Heart left ventricle (tissue), 16 donors: Measurements from ENCODE around the gene TSPAN19. TPM values are rescaled to one million over a fixed set of nuclear protein-coding genes. Genes with fewer than 3 reads are reported as not detected.

Experiments
- ATAC-seq, 4 donors: fragments of 200-7000 bp; cut with Tn5 transposase; one replicate each; pipeline ENCODE4 v1.9.1; 2020 to 2022; ENCODE audit warnings: moderate library complexity in 4 of 4, mild to moderate bottlenecking in 3 of 4, moderate number of reproducible peaks in 1 of 4
- DNase-seq, 5 donors: peaks; one replicate each; pipeline ENCODE4 v3.0.0-alpha.2; 2020
- H3K27ac ChIP-seq, 12 donors: fragments of 200-600 bp; sonication (generic) in 4 of 12; one replicate each; pipeline versions ENCODE4 v1.5.0 to v1.8.0; 2016 to 2022; ENCODE audit warnings: mild to moderate bottlenecking in 2 of 12
- H3K27me3 ChIP-seq, 9 donors: fragments of 200-600 bp; sonication (generic) in 2 of 9; one replicate each; pipeline versions ENCODE4 v1.5.1 to v1.8.0; 2016 to 2022; ENCODE audit warnings: mild to moderate bottlenecking in 3 of 9
- H3K36me3 ChIP-seq, 9 donors: fragments of 200-600 bp; sonication (generic) in 2 of 9; one replicate each; pipeline versions ENCODE4 v1.5.0 to v1.8.0; 2018 to 2022; ENCODE audit warnings: mild to moderate bottlenecking in 2 of 9
- H3K4me1 ChIP-seq, 12 donors: fragments of 200-600 bp; sonication (generic) in 4 of 12; one replicate each; pipeline versions ENCODE4 v1.5.0 to v1.8.0; 2016 to 2022; ENCODE audit warnings: mild to moderate bottlenecking in 3 of 12
- H3K4me3 ChIP-seq, 12 donors: fragments of 200-600 bp; sonication (generic) in 4 of 12; one replicate each; pipeline versions ENCODE4 v1.5.0 to v1.8.0; 2017 to 2022; ENCODE audit warnings: mild to moderate bottlenecking in 9 of 12, moderate library complexity in 4 of 12
- H3K9me3 ChIP-seq, 12 donors: fragments of 200-600 bp; sonication (generic) in 4 of 12; one replicate each; pipeline versions ENCODE4 v1.5.0 to v1.8.0; 2016 to 2022; ENCODE audit warnings: mild to moderate bottlenecking in 1 of 12
- CTCF ChIP-seq, 12 donors: fragments of 200-600 bp; sonication (generic) in 4 of 12; IDR thresholded peaks; one replicate each; pipeline versions ENCODE4 v1.5.0 to v1.8.0; 2018 to 2022; ENCODE audit warnings: antibody characterized with exemption in 12 of 12, mild to moderate bottlenecking in 5 of 12
- POLR2A ChIP-seq, 2 donors: fragments of 450-650 bp; IDR thresholded peaks; one replicate each; pipeline ENCODE4 v1.6.1; 2017; ENCODE audit warnings: antibody characterized with exemption in 2 of 2, mild to moderate bottlenecking in 2 of 2, moderate library complexity in 2 of 2
- WGBS, 4 donors: extraction: QIAGEN DNeasy Blood & Tissue Kit in 2 of 4; methylation state at CpG; one replicate each; pipeline versions ENCODE4 v1.1.5 to v1.1.7; 2013 to 2018; 5-methylcytosine and 5-hydroxymethylcytosine counted together
- intact Hi-C, 10 donors: fragments of 100-400 bp; cut with DNase I; formaldehyde crosslinking; loops; one replicate each; pipeline versions ENCODE4 v1.11.1 to v1.14.2; 2022
- polyA plus RNA-seq, 2 donors: library from polyadenylated mRNA; stranded (reverse); fragments of 200-250 nt; gene quantifications; one replicate each; pipeline ENCODE4 v1.2.3, GENCODE V29; 2013
- total RNA-seq, 9 donors: library from RNA; depleted of rRNA in 2 of 9; stranded (reverse); fragments of >200 nt in 2 of 9; fragmentation: NEBNext Ultra II Directional in 3 of 9; extraction: Animal tissue kit (Norgen Biotek cat#: 25700) in 3 of 9; gene quantifications; one replicate each; pipeline versions ENCODE4 v1.1.0 to v1.2.4, GENCODE V29; 2016 to 2023
- donor health status: ischemic (EF 13 %, LVEDD 7.1; RV severe dilation, severe dysfunction).
- donor health status: healthy with polysubstance abuse.
- donor health status: DM: no; HTN: yes; CAD: no.
- donor health status: DM: no; HTN: no; CAD: no.
- donor health status: ischemic (EF 25% LVEDD 6.9; RV normal size, moderate dysfunction).
- donor health status: ischemic (EF 25% LVEDD 5.7; RV mildly dilated, moderate dysfunction).
- donor health status: healthy.
- donor health status: DM: yes; HTN: yes; CAD: no.
- donor health status: ischemic (EF 35%, LVEDD 5.7; RV mildly dilated, moderate dysfunction).
- donor health status: nonischemic (EF 11% LVEDD 7.7; RV severe dilation, severe dysfunction).
- donor health status: DM: yes; HTN: yes; CAD: no.
- donor health status: PGD.
- donor health status: ischemic (EF 29% LVEDD 5.4; RV normal size, mild dysfunction).
- donor health status: nonischemic (EF 23%, LVEDD 6.1; RV moderate dilation, normal function).

Gene TSPAN19
- total and polyA plus RNA-seq, 11 donors = 0.11 to 0.47 (median 0.39) TPM; not detected in 8

- ATAC-seq (no peak), DNase-seq (no peak)
- no peak overlapping the region for H3K4me3 ChIP-seq
- TF ChIP-seq POLR2A (IDR thresholded peaks at IDR 0.05) (no peak), CTCF (IDR thresholded peaks at IDR 0.05) (no peak)
- intact Hi-C loops = no loop called here
- H3K4me1 ChIP-seq = no peaks in the 10 kb centered on the region
- H3K9me3 ChIP-seq = no peaks in the 10 kb centered on the region
- no peak overlapping the region for H3K27ac ChIP-seq
- no peaks in the 10 kb centered on the region for H3K27me3 ChIP-seq
- H3K36me3 ChIP-seq = no peaks in the 10 kb centered on the region
- 75 to 91% (median 85%) methylated on average over 3 of the region's 3 CpGs for WGBS, 4 donors
Measured at GRCh38 chr12:85065837-85066482, 29.9 kb upstream of the TSPAN19 start.

- Histone ChIP-seq H3K27ac (no peak overlapping the region), H3K4me1 (no peaks in the 10 kb centered on the region), H3K36me3 (no peaks in the 10 kb centered on the region), H3K9me3 (no peaks in the 10 kb centered on the region), H3K27me3 (no peaks in the 10 kb centered on the region), H3K4me3 (no peak overlapping the region)
- ATAC-seq (no peak), DNase-seq (no peak)
- TF ChIP-seq POLR2A (IDR thresholded peaks at IDR 0.05) (no peak), CTCF (IDR thresholded peaks at IDR 0.05) (no peak)
- intact Hi-C loops = no loop called here
- WGBS, 4 donors = 67 to 80% (median 68%) methylated on average over 2 of the region's 2 CpGs
Measured at GRCh38 chr12:85060916-85061315, 24.8 kb upstream of the TSPAN19 start.

- TF ChIP-seq CTCF (IDR thresholded peaks at IDR 0.05) (no peak), POLR2A (IDR thresholded peaks at IDR 0.05) (no peak)
- intact Hi-C loops = no loop called here
- Histone ChIP-seq H3K36me3 (no peaks in the 10 kb centered on the region), H3K27me3 (no peaks in the 10 kb centered on the region), H3K4me3 (no peak overlapping the region), H3K27ac (no peak overlapping the region), H3K4me1 (no peaks in the 10 kb centered on the region), H3K9me3 (no peaks in the 10 kb centered on the region)
- WGBS, 4 donors = 47 to 64% (median 57%) methylated on average over 6 of the region's 6 CpGs
- DNase-seq (no peak), ATAC-seq (no peak)
Measured at GRCh38 chr12:85059594-85059993, 23.5 kb upstream of the TSPAN19 start.

GRCh38 chr12:85058339-85058738, 22.3 kb upstream of the TSPAN19 start:
- ATAC-seq = no peak
- intact Hi-C loops = no loop called here
- Histone ChIP-seq H3K9me3 (no peaks in the 10 kb centered on the region), H3K36me3 (no peaks in the 10 kb centered on the region), H3K4me3 (no peak overlapping the region), H3K4me1 (no peaks in the 10 kb centered on the region), H3K27ac (no peak overlapping the region), H3K27me3 (no peaks in the 10 kb centered on the region)
- TF ChIP-seq CTCF (IDR thresholded peaks at IDR 0.05) (no peak), POLR2A (IDR thresholded peaks at IDR 0.05) (no peak)
- DNase-seq = no peak
- WGBS, 4 donors = 56 to 62% (median 59%) methylated on average over 3 of the region's 3 CpGs
